ENCODE data around the gene TAL1.

TAL1 gene

DNA sequence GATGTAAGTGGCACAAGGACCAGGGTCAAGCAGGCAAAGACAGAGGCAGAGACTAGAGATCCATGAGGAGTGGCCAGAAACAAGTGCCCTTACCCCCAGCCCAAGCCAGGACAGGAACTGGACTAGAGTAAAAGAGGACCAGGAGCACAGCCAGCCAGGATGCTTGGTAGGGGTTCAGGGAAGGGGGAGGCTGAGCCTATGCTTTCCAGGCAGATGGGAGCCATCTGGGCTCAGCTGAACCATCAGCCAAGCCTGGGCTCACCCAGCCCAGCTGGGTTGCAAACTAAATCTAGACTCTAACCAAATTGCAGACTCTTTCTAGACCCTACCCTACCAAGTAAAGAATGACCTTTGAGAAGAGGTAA, 57.4 kb downstream of the TAL1 start:
- peak; percentile 40 for DNase-seq (ENCODE audit: low spot score)

DNA sequence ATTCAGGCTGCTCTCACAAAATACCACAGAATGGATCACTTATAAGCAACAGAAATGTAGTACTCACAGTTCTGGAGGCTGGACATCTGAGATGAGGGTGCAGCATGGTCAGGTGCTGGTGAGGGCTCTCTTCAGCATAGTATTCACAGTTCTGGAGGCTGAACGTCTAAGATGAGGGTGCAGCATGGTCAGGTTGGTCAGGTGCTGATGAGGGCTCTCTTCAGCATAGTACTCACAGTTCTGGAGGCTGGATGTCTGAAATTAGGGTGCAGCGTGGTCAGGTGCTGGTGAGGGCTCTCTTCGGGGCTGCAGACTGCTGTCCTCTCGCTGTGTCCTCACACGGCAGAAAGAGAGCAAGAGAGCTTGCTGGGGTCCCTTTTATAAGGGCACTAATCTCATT, 59.2 kb downstream of the TAL1 start:
- DNase-seq (ENCODE audit: low spot score) = no peak

Measured in Ammon's horn (tissue), 1 donor.